ENCODE measurements around the gene PTCRA.
"Not testable (repeated sequence)": the region's sequence is repeated elsewhere in the genome, so short reads cannot be mapped to it uniquely, and the experiment has no call there.

The PTCRA gene

GRCh38 chr6:42904467-42904866 lies 11.4 kb upstream of the PTCRA start:
- DNase-seq, result no peak

DNA sequence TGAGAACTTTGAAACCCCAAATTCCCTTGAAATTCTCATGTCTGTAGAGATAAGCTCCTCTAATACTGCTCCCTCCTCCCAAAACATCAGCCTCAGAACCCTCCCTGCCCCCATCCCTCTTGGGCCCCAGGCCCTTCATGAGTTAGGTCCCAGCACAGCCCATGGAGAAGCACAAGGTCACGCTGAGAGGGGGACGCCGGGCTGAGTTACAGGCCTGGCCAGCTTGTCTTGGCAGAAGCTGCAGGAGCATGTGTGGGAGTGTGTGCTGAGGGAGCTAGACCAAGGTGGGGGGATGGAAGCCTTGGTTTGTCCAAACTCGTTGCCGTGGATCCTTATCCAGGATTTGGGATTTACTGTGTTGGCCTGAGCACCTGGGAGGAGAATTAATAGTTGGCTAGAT lies 8.5 kb upstream of the PTCRA start:
- no peak for DNase-seq

- DNase-seq, result no peak
Observed at GRCh38 chr6:42909835-42910234, 6.0 kb upstream of the PTCRA start.

DNA sequence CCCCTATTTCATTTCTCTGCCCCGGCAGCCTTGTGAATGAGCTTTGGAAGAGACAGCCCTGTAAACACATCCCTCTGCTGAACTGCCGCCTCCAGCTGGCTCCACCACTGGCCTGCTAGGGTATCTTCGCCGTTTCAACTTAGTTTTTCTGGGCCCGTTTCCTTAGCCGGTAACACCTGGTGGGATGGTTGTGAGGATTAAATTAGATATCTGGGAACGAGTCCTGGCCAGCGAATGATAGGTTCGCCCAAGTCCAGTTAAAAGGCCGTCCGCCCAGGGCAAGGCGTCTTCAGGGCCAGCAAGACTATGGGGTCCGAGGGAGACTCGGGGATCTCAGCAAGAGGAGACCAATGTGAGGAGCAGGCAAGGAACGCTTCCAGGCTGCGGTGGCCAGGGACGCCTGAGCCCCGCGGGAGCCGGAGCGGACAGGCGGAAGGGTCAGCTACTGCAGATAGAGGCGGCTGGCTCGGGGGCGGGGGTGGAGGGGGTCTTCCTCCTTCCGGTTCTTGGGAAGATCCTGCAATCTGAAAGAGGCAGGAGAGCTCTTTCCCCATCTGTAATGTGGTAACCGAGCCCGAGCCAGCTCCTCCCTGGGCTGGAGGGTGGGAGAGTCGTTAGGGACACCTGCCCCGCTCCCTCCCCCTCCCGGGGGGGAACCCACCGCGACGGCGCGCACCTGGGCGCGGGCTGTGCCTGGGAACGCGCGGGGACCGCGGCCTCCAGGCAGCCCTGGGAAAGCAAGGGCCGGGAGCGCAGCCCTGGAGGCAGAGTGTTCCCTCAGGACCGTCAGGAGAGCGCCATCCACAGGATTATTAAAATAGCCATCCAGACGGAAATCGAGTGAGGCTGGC lies 4.5 kb upstream of the PTCRA start:
- no peak for DNase-seq

GRCh38 chr6:42914546-42914945 lies 1.3 kb upstream of the PTCRA start:
- no peak for DNase-seq

DNA sequence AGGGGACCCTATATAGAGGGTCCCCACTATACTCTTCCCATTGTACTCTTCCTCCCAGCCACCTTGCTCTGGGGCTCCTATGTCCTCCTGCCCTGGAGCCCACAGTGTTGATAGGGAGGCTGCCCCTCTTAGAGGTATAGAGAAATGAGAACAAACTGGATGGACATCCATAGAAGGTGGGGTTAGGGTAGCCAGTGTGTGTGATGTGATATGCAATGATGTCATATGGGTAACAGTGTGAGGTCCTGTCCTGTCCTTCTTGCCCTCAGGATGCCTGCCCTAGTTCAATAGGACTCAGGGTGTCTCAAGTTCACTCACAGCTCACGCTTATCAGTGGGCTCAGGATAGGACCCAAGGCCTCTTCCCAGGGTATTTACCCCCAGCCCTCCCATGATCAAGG lies 435 bp downstream of the PTCRA start:
- DNase-seq, result no peak

- no peak for DNase-seq
Observed at GRCh38 chr6:42921801-42922200, 5.9 kb downstream of the PTCRA start.

DNA sequence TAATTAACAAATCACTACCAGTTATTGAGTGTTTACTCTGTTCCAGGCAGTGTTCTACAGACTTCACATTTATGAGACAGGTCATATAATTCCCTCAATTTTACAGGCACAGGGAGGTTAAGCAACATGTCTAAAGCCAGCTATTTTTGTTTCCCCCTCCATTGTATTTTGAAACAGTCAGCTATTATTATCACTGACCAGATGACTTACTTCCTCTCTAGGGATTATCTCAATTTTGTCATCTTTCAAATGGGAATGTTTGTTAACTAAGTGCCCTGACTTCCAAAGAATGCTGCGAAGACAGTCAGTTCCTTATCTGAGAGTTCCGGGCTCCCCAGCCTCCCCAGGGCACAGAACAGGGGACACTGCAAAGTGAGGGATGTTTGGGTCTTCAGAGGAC lies 7.8 kb downstream of the PTCRA start:
- DNase-seq, result no peak

GRCh38 chr6:42925248-42925857 lies 9.5 kb downstream of the PTCRA start:
- DNase-seq, result no peak

DNA sequence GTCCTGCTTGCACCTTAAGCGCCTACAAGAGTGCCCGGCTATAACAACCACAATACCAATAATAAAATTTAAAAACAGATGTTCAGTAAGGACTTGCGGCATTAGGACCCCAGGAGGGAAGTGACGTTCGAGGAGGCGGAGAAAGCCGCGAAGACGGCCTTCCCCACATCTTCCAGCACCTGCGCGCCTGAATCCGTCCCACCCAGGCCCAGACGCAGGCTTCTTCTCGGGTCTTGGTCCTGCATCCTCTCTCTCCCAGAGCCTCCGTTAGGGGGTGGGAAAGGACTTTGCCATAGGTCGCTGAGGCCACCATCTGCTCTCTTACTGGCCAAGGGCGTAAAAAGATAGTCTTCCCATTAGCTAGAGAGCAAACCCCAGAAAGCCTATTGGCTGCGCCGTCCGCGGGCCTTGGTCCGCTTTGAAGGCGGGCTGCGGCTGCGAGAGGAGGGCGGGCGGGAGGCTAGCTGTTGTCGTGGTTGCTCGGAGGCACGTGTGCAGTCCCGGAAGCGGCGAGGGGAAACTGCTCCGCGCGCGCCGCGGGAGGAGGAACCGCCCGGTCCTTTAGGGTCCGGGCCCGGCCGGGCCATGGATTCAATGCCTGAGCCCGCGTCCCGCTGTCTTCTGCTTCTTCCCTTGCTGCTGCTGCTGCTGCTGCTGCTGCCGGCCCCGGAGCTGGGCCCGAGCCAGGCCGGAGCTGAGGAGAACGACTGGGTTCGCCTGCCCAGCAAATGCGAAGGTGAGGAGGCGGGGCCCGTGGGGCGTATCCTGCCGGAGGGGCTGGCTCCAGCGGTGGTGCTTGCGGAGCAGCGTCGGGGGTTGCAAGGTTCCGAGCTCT lies 13.3 kb downstream of the PTCRA start, which contains the start of gene CNPY3:
Gene CNPY3, plus strand, starts transcription at position 495 of the 835 bp plus-strand sequence. Its CDS starts 91 bp downstream, at position 586.
- DNase-seq, result peak; percentile 95

GRCh38 chr6:42929821-42930360 lies 14.0 kb downstream of the PTCRA start:
- peak; percentile 71 for DNase-seq

DNA sequence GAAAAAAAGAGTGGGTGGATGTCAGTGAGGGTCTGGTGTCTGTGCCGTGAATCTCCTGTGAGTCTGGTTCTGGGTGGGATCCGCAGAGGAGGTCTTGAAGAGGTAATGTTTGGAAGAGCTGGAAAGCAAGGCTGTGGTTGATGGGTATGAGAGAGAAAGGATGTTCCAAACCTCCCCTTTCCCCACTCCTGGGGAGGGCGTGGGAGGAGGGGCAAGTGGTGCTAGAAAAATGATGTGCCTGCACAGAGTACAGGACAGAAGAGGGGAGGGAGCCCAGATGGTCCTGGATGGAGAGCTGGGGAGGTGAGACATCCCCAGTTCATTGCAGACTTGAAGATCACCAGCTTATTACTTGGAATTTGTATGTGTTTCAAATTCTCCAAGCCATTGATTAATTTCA lies 16.6 kb downstream of the PTCRA start:
- no peak for DNase-seq

DNA sequence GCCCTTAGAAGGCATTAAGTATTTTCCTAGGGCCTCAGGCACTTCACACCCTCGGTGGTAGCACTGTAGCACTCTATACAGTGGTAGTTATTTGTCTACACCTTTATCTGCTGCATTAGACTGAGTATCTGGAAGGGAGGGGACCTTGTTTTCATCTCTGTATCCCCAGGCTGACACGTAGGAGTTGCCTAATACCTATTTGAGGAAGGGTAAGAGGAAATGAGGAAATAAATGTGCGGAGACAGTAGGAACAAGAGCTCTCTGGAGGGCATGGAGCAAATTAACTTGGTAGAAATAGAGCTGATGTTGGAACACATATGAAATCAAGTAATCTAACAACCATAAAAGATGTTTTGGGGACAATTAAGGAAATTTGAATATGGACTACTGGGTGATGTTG lies 17.4 kb downstream of the PTCRA start:
- no peak for DNase-seq

GRCh38 chr6:42935322-42935721 lies 19.5 kb downstream of the PTCRA start:
- DNase-seq, result no peak

DNA sequence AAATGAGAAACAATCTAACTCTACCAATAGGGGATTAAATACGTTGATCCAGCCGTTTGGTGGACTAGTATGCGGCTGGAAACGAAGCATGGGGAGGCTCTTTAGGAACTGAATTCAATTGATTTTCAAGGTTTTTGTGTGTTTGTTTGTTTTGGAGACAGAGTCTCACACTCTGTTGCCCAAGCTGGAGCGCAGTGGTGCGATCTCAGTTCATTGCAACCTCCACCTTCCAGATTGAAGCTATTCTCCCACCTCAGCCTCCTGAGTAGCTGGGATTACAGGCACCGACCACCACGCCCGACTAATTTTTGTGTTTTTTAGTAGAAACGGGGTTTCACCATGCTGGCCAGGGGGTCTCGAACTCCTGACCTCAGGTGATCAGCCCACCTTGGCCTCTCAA lies 20.5 kb downstream of the PTCRA start:
- no peak for DNase-seq

- no peak for DNase-seq
Observed at GRCh38 chr6:42937548-42938427, 21.9 kb downstream of the PTCRA start.

DNA sequence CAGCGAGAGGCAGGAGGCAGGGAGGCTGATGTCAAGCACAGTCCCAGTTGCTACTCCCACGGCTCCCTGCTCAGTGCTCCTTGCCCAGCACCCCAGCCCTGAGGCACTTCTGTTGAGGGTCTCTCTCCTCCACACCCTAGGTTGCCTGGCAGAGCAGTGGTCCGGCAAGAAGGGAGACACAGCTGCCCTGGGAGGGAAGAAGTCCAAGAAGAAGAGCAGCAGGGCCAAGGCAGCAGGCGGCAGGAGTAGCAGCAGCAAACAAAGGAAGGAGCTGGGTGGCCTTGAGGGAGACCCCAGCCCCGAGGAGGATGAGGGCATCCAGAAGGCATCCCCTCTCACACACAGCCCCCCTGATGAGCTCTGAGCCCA lies 22.6 kb downstream of the PTCRA start:
- no peak for DNase-seq

GRCh38 chr6:42938987-42939809 lies 23.3 kb downstream of the PTCRA start:
- DNase-seq, result no peak

GRCh38 chr6:42939810-42940167 lies 23.9 kb downstream of the PTCRA start:
- DNase-seq, result no peak

- no peak for DNase-seq
Observed at GRCh38 chr6:42940493-42941045, 24.7 kb downstream of the PTCRA start.

DNA sequence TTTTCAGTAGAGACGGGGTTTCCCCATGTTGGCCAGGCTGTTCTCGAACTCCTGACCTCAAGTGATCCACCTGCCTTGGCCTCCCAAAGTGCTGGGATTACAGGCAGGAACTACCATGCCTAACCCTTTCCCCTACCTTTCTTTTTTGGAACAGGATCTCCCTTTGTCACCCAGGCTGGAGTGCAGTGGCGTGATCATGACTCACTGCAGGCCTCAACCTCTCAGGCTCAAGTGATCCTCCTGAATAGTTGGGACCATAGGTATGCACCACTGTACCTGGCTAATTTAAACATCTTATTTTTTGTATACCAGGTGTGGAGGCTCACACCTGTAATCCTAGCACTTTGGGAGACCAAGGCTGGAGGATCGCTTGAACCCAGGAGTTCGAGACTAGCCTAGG lies 25.5 kb downstream of the PTCRA start:
- DNase-seq, result not testable (repeated sequence)

Measured in CD4-positive, alpha-beta T cell treated with Interleukin-12 subunit alpha and Interleukin-12 subunit beta, for 1 hour (primary cell).